NCI-H1436 treated with DMSO at 0.1 percent for 48 hours (cell line): ENCODE results near the gene BIRC5.

Experiments used
- DNase-seq: peaks from one replicate; lab custom pipeline; 2025; lab: John Stamatoyannopoulos, UW

The BIRC5 gene

GRCh38 chr17:78184351-78184750, 29.7 kb upstream of the BIRC5 start:
- DNase-seq: no peak

- DNase-seq: no peak
Measured at GRCh38 chr17:78184868-78185267, 29.2 kb upstream of the BIRC5 start.

GRCh38 chr17:78185981-78186691, 27.9 kb upstream of the BIRC5 start:
- no peak for DNase-seq

- peak; percentile 89 for DNase-seq
Measured at GRCh38 chr17:78186692-78187595, 27.1 kb upstream of the BIRC5 start, which contains the start of the genes AFMID and TK1. AFMID (plus strand) TSS chr17:78187362; CDS start chr17:78187371, 9 bp downstream. TK1 (minus strand) TSS chr17:78187052; CDS start chr17:78186994, 58 bp downstream.

GRCh38 chr17:78196716-78197115, 17.3 kb upstream of the BIRC5 start:
- DNase-seq: no peak

GRCh38 chr17:78197147-78197832, 16.8 kb upstream of the BIRC5 start:
- no peak for DNase-seq

GRCh38 chr17:78200451-78200850, 13.6 kb upstream of the BIRC5 start:
- DNase-seq: no peak

GRCh38 chr17:78202666-78203065, 11.4 kb upstream of the BIRC5 start:
- no peak for DNase-seq

GRCh38 chr17:78204387-78205123, 9.5 kb upstream of the BIRC5 start:
- DNase-seq: no peak

GRCh38 chr17:78205124-78205775, 8.8 kb upstream of the BIRC5 start:
- DNase-seq: no peak

- no peak for DNase-seq
Measured at GRCh38 chr17:78206298-78206697, 7.8 kb upstream of the BIRC5 start.

GRCh38 chr17:78208486-78208885, 5.6 kb upstream of the BIRC5 start:
- DNase-seq: no peak

- DNase-seq: no peak
Measured at GRCh38 chr17:78210111-78210510, 3.9 kb upstream of the BIRC5 start.

GRCh38 chr17:78211032-78211431, 3.0 kb upstream of the BIRC5 start:
- no peak for DNase-seq

GRCh38 chr17:78214706-78215061, 631 bp downstream of the BIRC5 start:
- no peak for DNase-seq

- DNase-seq: no peak
Measured at GRCh38 chr17:78219396-78220150, 5.5 kb downstream of the BIRC5 start.

GRCh38 chr17:78223061-78223460, 9.0 kb downstream of the BIRC5 start:
- DNase-seq: no peak

GRCh38 chr17:78223765-78224164, 9.7 kb downstream of the BIRC5 start:
- DNase-seq: no peak

- no peak for DNase-seq
Measured at GRCh38 chr17:78224231-78225087, 10.4 kb downstream of the BIRC5 start.
